Caco-2 (cell line): ENCODE measurements around the gene SKP1. TPM values are rescaled to one million over a fixed set of nuclear protein-coding genes. Genes with fewer than 3 reads are reported as not detected.

Experiments
- BruUV-seq: library from RNA; stranded (reverse); fragments of 400-500 nt; replicated peaks from 2 replicates; lab custom pipeline; 2021; lab: Mats Ljungman, UMichigan
- CTCF ChIA-PET: fragments of 300-600 bp; sonication (Branson Sonifier 250); formaldehyde crosslinking; loops from one replicate; lab custom pipeline; 2022; ENCODE audit warnings: antibody characterized with exemption; lab: Charles Lee
- POLR2A ChIA-PET: fragments of 300-600 bp; sonication (Branson Sonifier 250); formaldehyde crosslinking; loops from one replicate; lab custom pipeline; 2022; ENCODE audit warnings: antibody characterized with exemption; lab: Charles Lee
- DNase-seq, 2 experiments: peaks; one replicate each; pipeline versions ENCODE4 v3.0.0 to v3.0.0-alpha.2; 2020 to 2022
- H3K27me3 ChIP-seq: replicated peaks from 2 replicates; pipeline ENCODE4 v1.6.0; 2011; ENCODE audit warnings: low read length; ENCODE audit not compliant: control insufficient read depth, insufficient read depth
- H3K36me3 ChIP-seq: 2 replicates; pipeline ENCODE4 v1.5.1; 2011; ENCODE audit warnings: low read length; ENCODE audit not compliant: control insufficient read depth, insufficient read depth
- H3K4me1 ChIP-seq: fragments of 250-450 bp; sonication (Bioruptor Pico); 2 replicates; pipeline ENCODE4 v1.5.1; 2020; ENCODE audit warnings: mild to moderate bottlenecking
- H3K4me3 ChIP-seq: 2 replicates; pipeline ENCODE4 v1.5.1; 2011; ENCODE audit warnings: low read depth, mild to moderate bottlenecking, control low read depth, low read length
- H3K9me3 ChIP-seq: fragments of 250-450 bp; sonication (Bioruptor Pico); 2 replicates; pipeline ENCODE4 v1.5.1; 2020; ENCODE audit warnings: mild to moderate bottlenecking, moderate library complexity
- H3K27ac Mint-ChIP-seq: one replicate; pipeline ENCODE4 v1.8.0; 2022; ENCODE audit warnings: mixed read lengths; ENCODE audit not compliant: unreplicated experiment
- H3K27me3 Mint-ChIP-seq: one replicate; pipeline ENCODE4 v1.8.0; 2022; ENCODE audit warnings: mixed read lengths; ENCODE audit not compliant: insufficient read depth, unreplicated experiment
- H3K36me3 Mint-ChIP-seq: one replicate; pipeline ENCODE4 v1.8.0; 2022; ENCODE audit warnings: mild to moderate bottlenecking, mixed read lengths; ENCODE audit not compliant: insufficient read depth, unreplicated experiment
- H3K4me1 Mint-ChIP-seq: one replicate; pipeline ENCODE4 v1.8.0; 2022; ENCODE audit warnings: low read depth, mixed read lengths; ENCODE audit not compliant: unreplicated experiment
- H3K4me3 Mint-ChIP-seq: one replicate; pipeline ENCODE4 v1.8.0; 2022; ENCODE audit warnings: mild to moderate bottlenecking, moderate library complexity, mixed read lengths; ENCODE audit not compliant: unreplicated experiment
- H3K9me3 Mint-ChIP-seq: one replicate; pipeline ENCODE4 v1.8.0; 2022; ENCODE audit warnings: mixed read lengths; ENCODE audit not compliant: unreplicated experiment
- CTCF ChIP-seq, 2 experiments: fragments of 200-600 bp in 1 of 2; IDR thresholded peaks; 1 replicate in 1 of 2; 2 replicates in 1 of 2; pipeline versions ENCODE4 v1.5.1 to v1.8.0; 2011 to 2022; ENCODE audit warnings: antibody characterized with exemption in 1 of 2, control low read depth in 1 of 2, inconsistent platforms in 1 of 2, low read depth in 1 of 2, low read length in 1 of 2, mild to moderate bottlenecking in 1 of 2, moderate library complexity in 1 of 2; ENCODE audit not compliant: insufficient read depth in 1 of 2, severe bottlenecking in 1 of 2, unreplicated experiment in 1 of 2
- intact Hi-C: fragments of 100-400 bp; cut with micrococcal nuclease; formaldehyde crosslinking; loops from one replicate; pipeline ENCODE4 v1.10.0; 2022; ENCODE audit not compliant: unreplicated experiment
- total RNA-seq: library from RNA; stranded (reverse); gene quantifications from 2 replicates; pipeline ENCODE4 v1.2.3, GENCODE V29; 2022

The SKP1 gene
- total RNA-seq, 1 experiment from 2014 or later, result 365 TPM

- peaks cover 28% of the 10 kb centered on the region for H3K36me3 Mint-ChIP-seq
- no peak for TF ChIP-seq CTCF (IDR thresholded peaks at IDR 0.05; ENCODE audit: insufficient read depth in 1 of 2, low read depth in 1 of 2, low read length in 1 of 2, severe bottlenecking in 1 of 2, unreplicated experiment in 1 of 2)
- Histone ChIP-seq H3K4me1 (peaks cover 23% of the 10 kb centered on the region), H3K27me3 (no peaks in the 10 kb centered on the region), H3K9me3 (no peaks in the 10 kb centered on the region), H3K36me3 (peaks cover 4% of the 10 kb centered on the region), H3K4me3 (no peak overlapping the region)
- no peaks in the 10 kb centered on the region for H3K9me3 Mint-ChIP-seq
- H3K27me3 Mint-ChIP-seq, result no peaks in the 10 kb centered on the region
- H3K4me3 Mint-ChIP-seq, result no peak overlapping the region
- H3K4me1 Mint-ChIP-seq, result peaks cover 15% of the 10 kb centered on the region
- no TSS peak for BruUV-seq
- CTCF ChIA-PET, result interaction anchor here (0.5 to 5.4 kb wide), 5 partner anchors 9 to 99 kb away, joined by 3 to 67 read pairs (median 5); partner anchors contain the start of gene TCF7
- POLR2A ChIA-PET, result no interaction called here
- DNase-seq, result peak in 1 of 2 experiments; percentile 23
- H3K27ac Mint-ChIP-seq, result no peak overlapping the region
- intact Hi-C loops, result no loop called here
Observed at GRCh38 chr5:134138416-134139376, 38.1 kb downstream of the SKP1 start.

GRCh38 chr5:134136771-134137170, 40.0 kb downstream of the SKP1 start:
- no peaks in the 10 kb centered on the region for H3K9me3 Mint-ChIP-seq

More at GRCh38 chr5:134136771-134137170, 40.0 kb downstream of the SKP1 start:
- CTCF ChIA-PET, result interaction anchor here (0.7 kb wide), 1 partner anchor 375 kb away, joined by 5 read pairs; no protein-coding TSS in a partner anchor
- no TSS peak for BruUV-seq
- peaks cover 13% of the 10 kb centered on the region for H3K4me1 ChIP-seq
- Mint-ChIP-seq H3K27ac (no peak overlapping the region), H3K27me3 (no peaks in the 10 kb centered on the region), H3K36me3 (peaks cover 33% of the 10 kb centered on the region), H3K4me3 (no peak overlapping the region), H3K4me1 (peaks cover 12% of the 10 kb centered on the region)
- peaks cover 6% of the 10 kb centered on the region for H3K36me3 ChIP-seq
- no peak for DNase-seq
- no peak overlapping the region for H3K4me3 ChIP-seq
- POLR2A ChIA-PET, result no interaction called here
- H3K9me3 ChIP-seq, result no peaks in the 10 kb centered on the region
- intact Hi-C loops, result no loop called here
- no peak for TF ChIP-seq CTCF (IDR thresholded peaks at IDR 0.05; ENCODE audit: insufficient read depth in 1 of 2, low read depth in 1 of 2, low read length in 1 of 2, severe bottlenecking in 1 of 2, unreplicated experiment in 1 of 2)
- no peaks in the 10 kb centered on the region for H3K27me3 ChIP-seq
